ENCODE data around the gene LRPAP1. TPM values are rescaled to one million over a fixed set of nuclear protein-coding genes. Genes with fewer than 3 reads are reported as not detected.

The LRPAP1 gene
- total RNA-seq, 1 experiment from 2014 or later: 109 TPM

DNA sequence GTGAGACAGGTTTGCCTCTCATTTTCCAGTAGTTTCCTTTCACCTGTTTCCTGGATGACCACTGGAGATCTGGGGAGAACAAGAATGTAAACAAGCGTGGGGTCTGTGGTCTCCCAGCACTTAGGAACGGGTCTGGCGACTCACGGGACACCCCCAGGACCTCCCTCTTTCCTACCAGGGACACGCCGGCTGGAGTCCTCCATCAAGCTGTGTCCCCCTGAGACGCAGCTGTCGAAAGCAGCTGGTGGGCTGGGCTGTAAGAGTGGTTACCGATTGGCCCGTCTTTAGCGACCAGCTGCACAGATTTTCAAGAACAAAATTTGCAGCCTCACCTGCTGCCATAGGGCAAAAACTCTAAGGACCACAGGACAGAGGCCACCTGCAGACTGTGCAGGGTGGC lies 11.9 kb downstream of the LRPAP1 start:
- no peaks in the 10 kb centered on the region for H3K4me1 ChIP-seq (ENCODE audit: control insufficient read depth in 1 of 2, insufficient read depth in 2 of 2, low read length in 2 of 2)
- CTCF ChIA-PET: no interaction called here
- H3K4me3 ChIP-seq (replicated peaks in 1 of 2; ENCODE audit: low read depth in 1 of 2, low read length in 2 of 2): no peak overlapping the region
- H3K4me2 ChIP-seq (ENCODE audit: low read length): no peak overlapping the region
- ATAC-seq: no peak
- no peaks in the 10 kb centered on the region for H3K9me2 ChIP-seq (ENCODE audit: insufficient read depth)
- RAD21 ChIA-PET (ENCODE audit: low non-redundant PET in 1 of 2, low total read pairs in 2 of 2, uncharacterized antibody in 2 of 2, unreplicated experiment in 2 of 2): no interaction called here
- intact Hi-C loops (cut with micrococcal nuclease): no loop called here
- no peak overlapping the region for H3K9ac ChIP-seq (ENCODE audit: low read length)
- BruUV-seq (replicated peaks): no TSS peak
- H3K27ac ChIP-seq (ENCODE audit: low read depth, low read length): no peak overlapping the region
- H4K20me1 ChIP-seq (ENCODE audit: insufficient read depth): no peaks in the 10 kb centered on the region
- TF ChIP-seq FOSL1 (IDR thresholded peaks at IDR 0.05; ENCODE audit: low read depth): no peak
- TF ChIP-seq JUND (IDR thresholded peaks at IDR 0.05): no peak
- no peak for TF ChIP-seq EGR1 (IDR thresholded peaks at IDR 0.05; ENCODE audit: low read depth)
- TF ChIP-seq SP1 (IDR thresholded peaks at IDR 0.05; ENCODE audit: low read depth): no peak
- no peak for TF ChIP-seq CEBPB (IDR thresholded peaks at IDR 0.05; ENCODE audit: low read depth)
- TF ChIP-seq, protein P1, sequence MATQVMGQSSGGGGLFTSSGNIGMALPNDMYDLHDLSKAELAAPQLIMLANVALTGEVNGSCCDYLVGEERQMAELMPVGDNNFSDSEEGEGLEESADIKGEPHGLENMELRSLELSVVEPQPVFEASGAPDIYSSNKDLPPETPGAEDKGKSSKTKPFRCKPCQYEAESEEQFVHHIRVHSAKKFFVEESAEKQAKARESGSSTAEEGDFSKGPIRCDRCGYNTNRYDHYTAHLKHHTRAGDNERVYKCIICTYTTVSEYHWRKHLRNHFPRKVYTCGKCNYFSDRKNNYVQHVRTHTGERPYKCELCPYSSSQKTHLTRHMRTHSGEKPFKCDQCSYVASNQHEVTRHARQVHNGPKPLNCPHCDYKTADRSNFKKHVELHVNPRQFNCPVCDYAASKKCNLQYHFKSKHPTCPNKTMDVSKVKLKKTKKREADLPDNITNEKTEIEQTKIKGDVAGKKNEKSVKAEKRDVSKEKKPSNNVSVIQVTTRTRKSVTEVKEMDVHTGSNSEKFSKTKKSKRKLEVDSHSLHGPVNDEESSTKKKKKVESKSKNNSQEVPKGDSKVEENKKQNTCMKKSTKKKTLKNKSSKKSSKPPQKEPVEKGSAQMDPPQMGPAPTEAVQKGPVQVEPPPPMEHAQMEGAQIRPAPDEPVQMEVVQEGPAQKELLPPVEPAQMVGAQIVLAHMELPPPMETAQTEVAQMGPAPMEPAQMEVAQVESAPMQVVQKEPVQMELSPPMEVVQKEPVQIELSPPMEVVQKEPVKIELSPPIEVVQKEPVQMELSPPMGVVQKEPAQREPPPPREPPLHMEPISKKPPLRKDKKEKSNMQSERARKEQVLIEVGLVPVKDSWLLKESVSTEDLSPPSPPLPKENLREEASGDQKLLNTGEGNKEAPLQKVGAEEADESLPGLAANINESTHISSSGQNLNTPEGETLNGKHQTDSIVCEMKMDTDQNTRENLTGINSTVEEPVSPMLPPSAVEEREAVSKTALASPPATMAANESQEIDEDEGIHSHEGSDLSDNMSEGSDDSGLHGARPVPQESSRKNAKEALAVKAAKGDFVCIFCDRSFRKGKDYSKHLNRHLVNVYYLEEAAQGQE (IDR thresholded peaks at IDR 0.05; ENCODE audit: low read depth): no peak
- TF ChIP-seq, protein P2, sequence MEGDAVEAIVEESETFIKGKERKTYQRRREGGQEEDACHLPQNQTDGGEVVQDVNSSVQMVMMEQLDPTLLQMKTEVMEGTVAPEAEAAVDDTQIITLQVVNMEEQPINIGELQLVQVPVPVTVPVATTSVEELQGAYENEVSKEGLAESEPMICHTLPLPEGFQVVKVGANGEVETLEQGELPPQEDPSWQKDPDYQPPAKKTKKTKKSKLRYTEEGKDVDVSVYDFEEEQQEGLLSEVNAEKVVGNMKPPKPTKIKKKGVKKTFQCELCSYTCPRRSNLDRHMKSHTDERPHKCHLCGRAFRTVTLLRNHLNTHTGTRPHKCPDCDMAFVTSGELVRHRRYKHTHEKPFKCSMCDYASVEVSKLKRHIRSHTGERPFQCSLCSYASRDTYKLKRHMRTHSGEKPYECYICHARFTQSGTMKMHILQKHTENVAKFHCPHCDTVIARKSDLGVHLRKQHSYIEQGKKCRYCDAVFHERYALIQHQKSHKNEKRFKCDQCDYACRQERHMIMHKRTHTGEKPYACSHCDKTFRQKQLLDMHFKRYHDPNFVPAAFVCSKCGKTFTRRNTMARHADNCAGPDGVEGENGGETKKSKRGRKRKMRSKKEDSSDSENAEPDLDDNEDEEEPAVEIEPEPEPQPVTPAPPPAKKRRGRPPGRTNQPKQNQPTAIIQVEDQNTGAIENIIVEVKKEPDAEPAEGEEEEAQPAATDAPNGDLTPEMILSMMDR (IDR thresholded peaks at IDR 0.05 in 2 of 3, conservative IDR thresholded peaks at IDR 0.05 in 1 of 3; ENCODE audit: borderline replicate concordance in 1 of 3, insufficient read depth in 1 of 3, low read depth in 2 of 3, low read length in 2 of 3): no peak
- TF ChIP-seq ZFX (IDR thresholded peaks at IDR 0.05): no peak
- TF ChIP-seq RAD21 (IDR thresholded peaks at IDR 0.05; ENCODE audit: low read depth): no peak
- TF ChIP-seq POLR2AphosphoS5 (IDR thresholded peaks at IDR 0.05; ENCODE audit: low read depth, low read length): no peak
- TF ChIP-seq, protein P3, sequence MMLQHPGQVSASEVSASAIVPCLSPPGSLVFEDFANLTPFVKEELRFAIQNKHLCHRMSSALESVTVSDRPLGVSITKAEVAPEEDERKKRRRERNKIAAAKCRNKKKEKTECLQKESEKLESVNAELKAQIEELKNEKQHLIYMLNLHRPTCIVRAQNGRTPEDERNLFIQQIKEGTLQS (IDR thresholded peaks at IDR 0.05): no peak
- TF ChIP-seq TCF7L2 (IDR thresholded peaks at IDR 0.05; ENCODE audit: borderline replicate concordance, extremely low read depth, insufficient read depth, insufficient read length): no peak
- POLR2A ChIA-PET: no interaction called here
- no peaks in the 10 kb centered on the region for H3K27me3 ChIP-seq (ENCODE audit: insufficient read depth, low read length)
- DNase-seq (ENCODE audit: low read depth, low spot score): no peak
- no peak overlapping the region for H2AFZ ChIP-seq (ENCODE audit: low read depth, low read length, poor library complexity, severe bottlenecking)
- H3K9me3 ChIP-seq (ENCODE audit: control insufficient read depth in 1 of 2, insufficient read depth in 1 of 2, low read depth in 1 of 2, low read length in 2 of 2): no peaks in the 10 kb centered on the region
- H3K36me3 ChIP-seq (ENCODE audit: control insufficient read depth in 1 of 2, insufficient read depth in 2 of 2, low read length in 2 of 2): peaks cover 29 to 38% of the 10 kb centered on the region in 2 experiments; a peak in 3 of 4 replicates
- H3K79me2 ChIP-seq (ENCODE audit: insufficient read depth, low read length): peaks cover 28% of the 10 kb centered on the region; the same call in 1 of the 2 replicates

Measured in HCT116 (cell line).